ENCODE measurements around the gene FGFR4. TPM values are rescaled to one million over a fixed set of nuclear protein-coding genes. Genes with fewer than 3 reads are reported as not detected.

FGFR4 gene
- total RNA-seq, result 109 TPM
- long read RNA-seq, transcript FGFR4-207 (18 exons, 2,638 nt), result major isoform, 61 of 205 reads
- long read RNA-seq, transcript FGFR4-201 (18 exons, 3,122 nt), result minor isoform, 52 of 205 reads
- long read RNA-seq, partial matches to known transcripts, result 50 of 205 reads
- long read RNA-seq, other reads (novel, unspliced or antisense), result 40 of 205 reads

DNA sequence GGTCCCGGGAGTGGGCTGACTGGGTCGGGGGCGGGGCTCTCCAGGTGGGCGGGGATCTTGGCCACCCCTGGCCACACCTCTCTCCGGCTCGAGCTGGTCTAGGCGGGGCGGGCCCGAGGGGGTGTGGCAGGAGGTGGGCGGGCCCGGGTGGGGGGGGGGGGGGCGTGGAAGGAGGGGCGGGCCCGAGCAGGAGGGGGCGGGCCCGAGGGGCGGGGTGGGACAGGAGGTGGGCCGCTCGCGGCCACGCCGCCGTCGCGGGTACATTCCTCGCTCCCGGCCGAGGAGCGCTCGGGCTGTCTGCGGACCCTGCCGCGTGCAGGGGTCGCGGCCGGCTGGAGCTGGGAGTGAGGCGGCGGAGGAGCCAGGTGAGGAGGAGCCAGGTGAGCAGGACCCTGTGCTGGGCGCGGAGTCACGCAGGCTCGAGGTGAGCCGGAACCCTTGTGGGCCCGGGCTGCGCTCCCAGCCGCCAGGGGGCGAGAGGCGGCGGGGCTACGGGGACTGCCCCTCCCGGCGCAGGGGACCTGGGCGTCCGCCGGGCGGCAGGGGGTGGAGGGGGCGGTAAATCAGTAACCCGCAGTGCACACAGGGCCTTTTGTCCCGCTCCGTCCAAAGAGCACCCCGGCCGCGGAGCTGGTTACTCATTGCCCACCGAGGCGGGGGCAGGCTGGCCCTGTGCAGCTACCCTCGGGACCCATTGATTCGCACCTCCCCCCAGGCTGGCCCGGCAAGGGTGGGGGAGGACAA is at the start of gene FGFR4:
Gene FGFR4, plus strand, starts transcription at position 262 of the 744 bp plus-strand sequence. CDS start 2,688 bp downstream, outside the sequence.
- Histone ChIP-seq H3K9me3 (no peaks in the 10 kb centered on the region), H3K27ac (peak within 1 kb of the TSS; percentile 68)
- peak; percentile 84 for ATAC-seq

DNA sequence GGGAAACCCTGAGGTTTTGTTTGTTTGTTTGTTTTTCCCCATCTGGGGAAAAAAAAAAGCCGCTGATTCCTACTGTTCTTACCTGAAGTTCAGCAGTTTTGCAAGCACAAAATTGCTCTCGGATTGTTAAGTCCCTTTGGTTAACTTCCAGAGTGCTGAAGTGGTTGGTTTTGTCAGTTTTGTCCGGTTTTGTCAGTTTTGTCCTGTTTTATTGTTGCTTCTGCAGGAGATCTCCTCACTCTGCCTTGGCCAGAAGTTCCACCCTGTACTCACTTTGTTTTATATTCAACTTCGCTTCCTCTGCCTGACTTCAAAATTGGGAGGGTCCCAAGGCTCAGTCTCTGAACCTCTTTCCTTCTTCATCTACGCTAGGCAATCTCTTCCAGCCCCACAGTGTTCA is 49.8 kb upstream of the FGFR4 start:
- no peak for DNase-seq
- no peaks in the 10 kb centered on the region for H3K4me1 ChIP-seq
- TF ChIP-seq, protein P1, sequence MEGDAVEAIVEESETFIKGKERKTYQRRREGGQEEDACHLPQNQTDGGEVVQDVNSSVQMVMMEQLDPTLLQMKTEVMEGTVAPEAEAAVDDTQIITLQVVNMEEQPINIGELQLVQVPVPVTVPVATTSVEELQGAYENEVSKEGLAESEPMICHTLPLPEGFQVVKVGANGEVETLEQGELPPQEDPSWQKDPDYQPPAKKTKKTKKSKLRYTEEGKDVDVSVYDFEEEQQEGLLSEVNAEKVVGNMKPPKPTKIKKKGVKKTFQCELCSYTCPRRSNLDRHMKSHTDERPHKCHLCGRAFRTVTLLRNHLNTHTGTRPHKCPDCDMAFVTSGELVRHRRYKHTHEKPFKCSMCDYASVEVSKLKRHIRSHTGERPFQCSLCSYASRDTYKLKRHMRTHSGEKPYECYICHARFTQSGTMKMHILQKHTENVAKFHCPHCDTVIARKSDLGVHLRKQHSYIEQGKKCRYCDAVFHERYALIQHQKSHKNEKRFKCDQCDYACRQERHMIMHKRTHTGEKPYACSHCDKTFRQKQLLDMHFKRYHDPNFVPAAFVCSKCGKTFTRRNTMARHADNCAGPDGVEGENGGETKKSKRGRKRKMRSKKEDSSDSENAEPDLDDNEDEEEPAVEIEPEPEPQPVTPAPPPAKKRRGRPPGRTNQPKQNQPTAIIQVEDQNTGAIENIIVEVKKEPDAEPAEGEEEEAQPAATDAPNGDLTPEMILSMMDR (IDR thresholded peaks at IDR 0.05), result no peak

More for the DNA sequence above, at the start of gene FGFR4:
- H3K4me3 ChIP-seq, result peak within 1 kb of the TSS; percentile 57
- DNase-seq, result peak; percentile 85
- H3K36me3 ChIP-seq, result no peaks in the 10 kb centered on the region
- intact Hi-C loops (cut with DNase I), result no loop called here
- H3K27me3 ChIP-seq, result no peaks in the 10 kb centered on the region
- TF ChIP-seq, protein P1 (IDR thresholded peaks at IDR 0.05), result peak; percentile 68
- peaks cover 17% of the 10 kb centered on the region for H3K4me1 ChIP-seq

DNA sequence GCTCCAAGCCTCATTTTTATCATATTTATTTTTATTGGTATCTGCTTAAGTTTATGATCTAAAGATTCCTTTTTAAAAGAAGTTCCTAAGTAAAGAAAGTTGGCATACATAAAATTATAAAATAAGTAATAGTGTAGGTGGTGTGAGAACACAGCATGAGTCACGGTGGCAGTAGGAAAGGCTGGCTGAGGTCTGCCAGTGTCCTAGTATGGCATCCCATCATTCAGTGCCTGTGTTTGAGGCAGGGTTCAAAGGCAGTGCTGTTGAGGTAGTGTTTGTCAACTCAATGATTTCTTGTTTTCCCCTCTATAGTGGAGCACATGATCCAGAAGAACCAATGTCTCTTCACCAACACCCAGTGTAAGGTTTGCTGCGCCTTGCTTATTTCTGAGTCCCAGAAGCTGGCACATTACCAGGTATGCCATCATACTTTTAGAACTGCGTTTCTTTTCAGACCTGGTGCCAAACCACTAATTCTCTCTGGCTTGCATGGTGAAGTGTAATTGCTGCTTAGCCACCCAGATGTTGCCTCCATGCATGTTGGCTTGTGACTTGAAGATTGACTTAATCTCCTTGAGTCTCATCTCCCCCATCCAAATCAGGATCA is 45.8 kb upstream of the FGFR4 start:
- peaks cover 32% of the 10 kb centered on the region for H3K36me3 ChIP-seq

More for the DNA sequence above, 49.8 kb upstream of the FGFR4 start:
- Histone ChIP-seq H3K36me3 (peaks cover 10% of the 10 kb centered on the region), H3K27ac (no peak overlapping the region), H3K9me3 (no peaks in the 10 kb centered on the region), H3K27me3 (no peaks in the 10 kb centered on the region), H3K4me3 (no peak overlapping the region)
- ATAC-seq, result no peak
- intact Hi-C loops (cut with DNase I), result no loop called here

DNA sequence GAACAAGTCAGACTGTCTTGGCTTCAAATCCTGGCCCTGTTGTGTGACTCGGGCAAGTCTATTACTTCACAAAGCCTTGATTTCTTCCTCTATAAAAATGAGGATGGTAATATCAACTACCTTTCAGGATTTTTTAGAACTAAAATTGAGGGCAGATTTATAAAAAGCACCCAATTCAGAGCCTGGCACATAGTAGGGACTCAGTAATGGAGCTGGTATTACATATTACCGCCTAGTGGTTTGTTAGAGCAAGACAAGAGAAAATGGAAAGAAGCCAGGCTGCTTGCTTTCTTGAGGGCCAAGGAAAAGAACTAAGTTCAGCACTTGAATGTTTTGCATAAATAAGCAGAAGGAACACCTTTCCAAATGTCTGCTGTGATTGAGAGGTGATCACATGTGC is 44.8 kb upstream of the FGFR4 start:
- no peak for ATAC-seq

More for the DNA sequence above, 45.8 kb upstream of the FGFR4 start:
- no peaks in the 10 kb centered on the region for H3K27me3 ChIP-seq
- no peak overlapping the region for H3K4me3 ChIP-seq
- TF ChIP-seq, protein P1 (IDR thresholded peaks at IDR 0.05), result no peak
- H3K9me3 ChIP-seq, result no peaks in the 10 kb centered on the region
- no peak overlapping the region for H3K27ac ChIP-seq
- DNase-seq (no peak), ATAC-seq (no peak)
- intact Hi-C loops (cut with DNase I), result no loop called here
- H3K4me1 ChIP-seq, result no peaks in the 10 kb centered on the region

DNA sequence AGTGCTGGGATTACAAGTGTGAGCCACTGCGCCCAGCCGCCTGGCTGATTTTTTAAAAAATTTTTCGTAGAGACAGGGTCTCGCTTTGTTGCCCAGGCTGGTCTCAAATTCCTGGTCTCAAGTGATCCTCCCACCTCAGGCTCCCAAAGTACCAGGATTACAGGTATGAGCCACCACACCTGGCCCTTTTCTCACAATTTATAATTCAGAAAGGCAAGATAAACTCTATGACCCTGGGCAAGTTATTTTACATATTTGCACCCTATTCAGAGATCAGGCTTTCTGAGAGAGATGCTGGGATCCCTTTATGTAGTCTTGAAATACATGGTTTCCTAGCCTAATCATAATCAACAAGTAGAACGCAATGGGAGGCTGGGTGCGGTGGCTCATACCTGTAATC is 43.6 kb upstream of the FGFR4 start:
- intact Hi-C loops (cut with DNase I), result no loop called here
- no peak overlapping the region for H3K4me3 ChIP-seq
- no peaks in the 10 kb centered on the region for H3K9me3 ChIP-seq
- TF ChIP-seq, protein P1 (IDR thresholded peaks at IDR 0.05), result no peak
- H3K27me3 ChIP-seq, result no peaks in the 10 kb centered on the region
- peaks cover 40% of the 10 kb centered on the region for H3K36me3 ChIP-seq
- no peak for DNase-seq
- ATAC-seq, result no peak
- peak overlapping the region; percentile 11 for H3K27ac ChIP-seq
- H3K4me1 ChIP-seq, result no peaks in the 10 kb centered on the region

More for the DNA sequence above, 44.8 kb upstream of the FGFR4 start:
- Histone ChIP-seq H3K9me3 (no peaks in the 10 kb centered on the region), H3K27ac (no peak overlapping the region), H3K4me1 (no peaks in the 10 kb centered on the region), H3K36me3 (peaks cover 38% of the 10 kb centered on the region), H3K27me3 (no peaks in the 10 kb centered on the region), H3K4me3 (no peak overlapping the region)
- intact Hi-C loops (cut with DNase I), result no loop called here
- TF ChIP-seq, protein P1 (IDR thresholded peaks at IDR 0.05), result no peak
- DNase-seq, result no peak
